Measurements from ENCODE around the gene CKM.

The CKM gene

DNA sequence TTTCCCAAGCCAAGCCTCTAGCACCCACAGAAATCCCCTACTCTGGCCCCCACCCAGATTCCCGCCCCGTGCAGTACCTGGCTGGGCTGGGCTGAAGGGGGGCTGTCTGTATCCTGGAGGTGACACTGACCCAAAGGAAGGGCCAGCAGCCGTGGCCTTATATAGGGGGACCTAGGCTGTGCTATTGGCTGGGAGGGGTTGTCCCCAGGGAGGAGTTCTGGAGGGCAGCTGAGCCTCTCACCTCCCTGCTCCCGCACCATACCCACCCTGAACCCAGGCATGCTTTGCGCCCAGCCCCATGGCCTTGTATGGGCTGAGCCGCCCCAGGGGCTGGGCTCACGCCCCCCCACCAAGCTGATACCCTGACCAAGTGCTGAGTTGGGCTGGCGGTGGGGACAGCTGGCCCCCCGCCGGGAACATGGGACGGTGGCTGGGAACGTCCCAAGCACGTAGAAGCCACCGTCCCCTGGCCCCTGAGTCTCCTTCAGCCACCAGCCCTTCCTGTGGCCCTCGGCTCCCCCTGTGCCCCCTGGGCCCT lies at the start of gene CKM:
TSS of gene CKM (minus strand) at position 132 of the 538 bp plus-strand sequence. CDS start 3,162 bp downstream, outside the sequence.
- peak; percentile 72 for DNase-seq

DNA sequence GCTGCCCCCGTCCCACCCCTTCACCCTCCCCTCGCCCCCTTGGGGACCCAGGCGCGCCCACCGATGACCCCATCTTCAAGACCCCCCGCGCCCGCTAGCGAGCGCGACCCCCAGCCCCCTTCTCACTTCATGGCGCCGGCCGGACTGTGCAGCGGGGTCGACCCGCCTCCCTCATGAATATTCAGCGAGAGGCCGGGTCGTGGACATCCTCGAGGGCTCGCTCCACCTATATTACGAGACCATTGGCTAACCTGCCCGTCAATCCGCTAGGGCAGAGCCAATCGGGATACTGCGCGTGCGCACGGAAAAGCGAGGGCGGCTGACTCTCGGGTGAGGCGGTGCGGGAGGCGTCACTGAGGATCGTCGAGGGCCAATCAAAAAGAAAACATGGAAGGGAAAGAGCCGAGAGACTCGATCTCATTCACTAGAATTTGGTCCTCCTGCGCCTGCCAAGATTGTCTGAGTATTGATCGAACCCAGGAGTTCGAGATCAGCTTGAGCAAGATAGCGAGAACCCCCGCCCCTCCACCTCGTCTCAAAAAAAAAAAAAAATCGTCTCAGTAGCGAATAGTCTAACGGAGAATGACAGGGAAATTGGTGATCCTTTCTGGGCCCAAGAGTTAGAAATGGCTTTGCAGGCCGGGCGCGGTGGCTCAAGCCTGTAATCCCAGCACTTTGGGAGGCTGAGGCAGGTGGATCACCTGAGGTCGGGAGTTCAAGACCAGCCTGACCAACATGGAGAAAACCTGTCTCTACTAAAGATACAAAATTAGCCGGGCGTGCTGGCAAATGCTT lies 47.9 kb upstream of the CKM start, which contains the start of gene ERCC2:
TSS of gene ERCC2 (minus strand) at position 164 of the 795 bp plus-strand sequence. CDS start at position 131, 33 bp downstream.
- peak; percentile 99 for DNase-seq

DNA sequence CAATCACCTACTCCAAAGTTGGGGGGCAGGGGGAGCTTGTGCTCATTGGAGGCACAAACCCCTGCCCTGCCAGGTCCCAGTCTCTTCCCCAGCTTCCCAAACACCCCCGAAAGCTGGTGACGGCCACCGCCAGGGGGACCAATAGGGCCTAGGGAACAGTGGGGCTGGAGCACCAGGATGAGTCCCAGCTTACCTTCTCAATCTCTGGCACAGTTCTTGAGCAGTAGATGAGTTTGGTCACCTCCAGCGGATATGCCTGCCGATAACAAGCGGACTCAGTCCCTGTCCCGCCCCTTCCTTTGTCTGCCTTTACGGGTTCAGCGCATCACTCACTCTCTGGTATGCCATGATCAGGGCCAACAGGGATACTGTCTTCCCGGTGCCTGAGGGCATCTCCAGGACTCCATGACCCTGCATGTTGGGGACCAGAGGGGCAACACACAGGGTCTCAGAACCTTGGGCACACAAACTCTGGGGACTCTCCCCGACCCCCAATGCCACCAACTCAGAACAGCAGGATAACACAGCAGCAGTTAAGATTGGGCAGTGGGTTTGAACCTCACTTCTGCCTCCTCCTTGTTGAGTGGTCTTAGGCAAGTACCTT lies 46.2 kb upstream of the CKM start:
- peak; percentile 17 for DNase-seq

GRCh38 chr19:45368127-45368526 lies 45.5 kb upstream of the CKM start:
- DNase-seq, result no peak

- DNase-seq, result no peak
These were observed 42.0 kb upstream of the CKM start for GRCh38 chr19:45364696-45365095.

- no peak for DNase-seq
These were observed 41.3 kb upstream of the CKM start for GRCh38 chr19:45363861-45364459.

- DNase-seq, result no peak
These were observed 39.6 kb upstream of the CKM start for GRCh38 chr19:45362291-45362690.

DNA sequence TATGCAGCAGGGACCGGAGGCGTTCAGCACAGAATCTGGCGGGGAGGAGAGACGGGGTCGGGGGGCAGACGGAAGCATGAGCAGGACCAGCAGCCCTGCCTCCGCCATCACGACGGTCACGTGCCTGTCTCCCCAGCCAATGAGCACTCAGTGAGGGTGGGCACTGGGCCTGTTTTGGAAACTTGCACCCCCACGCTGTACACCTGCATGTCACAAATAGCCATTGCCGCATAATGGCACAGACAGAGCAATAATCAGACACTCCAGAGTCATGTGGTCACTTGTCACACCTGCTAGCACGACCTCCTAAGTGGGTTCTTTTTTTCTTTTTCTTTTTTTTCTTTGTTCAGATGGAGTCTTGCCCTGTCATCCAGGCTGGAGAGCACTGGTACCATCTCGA lies 38.9 kb upstream of the CKM start:
- DNase-seq, result no peak

- no peak for DNase-seq
These were observed 35.6 kb upstream of the CKM start for GRCh38 chr19:45358213-45358792.

- DNase-seq, result no peak
These were observed 34.7 kb upstream of the CKM start for GRCh38 chr19:45357445-45357783.

- no peak for DNase-seq
These were observed 34.2 kb upstream of the CKM start for GRCh38 chr19:45356760-45357444.

DNA sequence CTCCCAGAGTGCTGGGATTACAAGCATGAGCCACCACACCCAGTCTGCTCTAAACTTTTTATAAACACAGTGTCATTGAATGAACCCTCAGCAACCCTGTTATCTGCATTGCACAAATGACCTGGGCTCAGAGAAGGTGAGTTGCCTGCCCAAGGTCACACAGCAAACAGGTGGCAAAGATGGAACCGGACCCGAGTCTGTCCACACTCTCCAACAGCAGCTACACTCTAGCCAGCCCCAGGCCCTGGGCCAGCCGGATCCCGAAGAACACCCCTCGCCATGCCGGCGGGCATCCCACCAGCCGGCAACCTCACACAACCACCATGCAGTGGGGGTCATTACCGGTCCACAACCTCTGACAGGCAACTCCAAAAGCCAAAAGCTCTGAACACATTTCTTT lies 33.2 kb upstream of the CKM start:
- no peak for DNase-seq

- DNase-seq, result no peak
These were observed 32.7 kb upstream of the CKM start for GRCh38 chr19:45355402-45355801.

- no peak for DNase-seq
These were observed 31.7 kb upstream of the CKM start for GRCh38 chr19:45354241-45354842.

DNA sequence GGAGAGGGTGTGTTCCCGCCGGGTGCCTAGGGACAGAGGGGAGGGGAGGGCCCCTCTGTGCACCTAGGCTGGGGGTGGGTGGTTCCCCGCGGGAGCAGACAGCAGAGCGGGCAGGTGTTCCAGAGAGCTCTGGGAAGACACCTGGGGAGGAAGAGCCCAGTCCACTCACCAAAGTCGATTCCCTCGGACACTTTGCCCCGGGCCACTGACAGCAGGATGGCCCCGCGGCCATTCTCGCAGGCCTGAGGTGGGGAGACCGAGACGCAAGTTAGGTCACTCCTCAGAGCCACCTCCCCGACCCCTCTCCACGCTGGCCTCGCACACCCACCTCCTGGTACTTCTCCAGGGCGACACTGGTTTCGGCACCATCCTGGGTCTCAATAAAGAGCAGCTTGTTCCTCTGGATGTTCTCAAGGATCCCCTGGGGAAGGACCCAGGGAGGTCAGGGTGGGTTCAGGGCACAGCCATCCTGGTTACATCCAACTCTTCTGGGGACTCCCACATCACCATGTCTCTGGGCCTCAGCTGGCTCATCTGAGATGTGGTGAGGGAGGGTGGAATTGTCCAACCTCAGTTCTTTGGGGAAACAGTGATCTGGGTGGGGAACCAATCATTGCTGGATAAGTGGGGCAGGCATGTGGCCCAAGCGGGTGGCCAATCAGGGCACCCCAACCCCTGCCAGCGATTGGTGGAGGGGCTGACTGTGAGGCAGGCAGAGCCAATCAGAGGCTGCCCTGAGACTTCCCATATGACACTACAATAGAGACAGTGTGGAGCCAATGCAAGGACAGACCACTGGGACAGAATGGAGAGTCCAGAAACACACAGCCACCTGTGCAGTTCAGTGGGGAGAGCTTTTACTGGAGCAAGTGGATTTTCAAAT lies 30.5 kb upstream of the CKM start:
- no peak for DNase-seq

DNA sequence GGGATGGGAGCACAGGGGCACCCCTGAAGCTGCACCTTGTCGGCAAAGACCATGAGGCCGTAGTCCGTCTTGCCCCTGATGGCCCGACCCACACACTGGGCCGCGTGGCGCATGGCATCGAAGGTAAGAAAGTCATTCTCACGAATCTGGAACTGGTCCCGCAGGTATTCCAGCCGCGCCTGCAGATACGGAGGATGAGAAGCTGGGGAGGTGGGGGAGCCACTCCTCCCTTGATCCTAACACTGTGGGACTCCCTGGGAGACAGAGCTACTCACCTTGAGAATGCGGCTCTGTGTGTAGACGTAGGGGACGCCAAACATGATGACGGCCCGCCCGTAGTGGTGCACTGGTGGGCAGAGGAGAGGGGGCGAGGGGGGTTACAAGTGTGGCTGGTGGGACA lies 29.8 kb upstream of the CKM start:
- no peak for DNase-seq

DNA sequence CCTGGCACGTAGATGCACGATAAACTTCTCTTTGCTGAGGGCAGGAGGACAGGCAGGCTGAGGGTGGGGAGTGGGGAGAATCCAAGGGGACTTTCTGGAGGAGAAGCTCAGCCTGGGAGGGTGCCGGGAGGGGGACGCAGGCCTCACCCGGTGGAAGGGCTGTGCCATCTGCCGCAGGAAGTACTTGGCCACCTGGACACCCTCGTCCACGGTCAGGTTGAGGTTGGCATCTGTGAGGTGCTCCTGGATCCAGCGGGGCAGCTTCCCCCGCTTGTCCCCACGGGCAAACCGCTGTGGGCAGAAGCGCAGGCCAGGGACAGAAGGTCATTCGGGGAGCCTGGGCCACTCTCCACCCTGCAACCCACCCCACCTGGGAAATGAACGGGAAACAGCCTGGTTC lies 29.4 kb upstream of the CKM start:
- no peak for DNase-seq

DNA sequence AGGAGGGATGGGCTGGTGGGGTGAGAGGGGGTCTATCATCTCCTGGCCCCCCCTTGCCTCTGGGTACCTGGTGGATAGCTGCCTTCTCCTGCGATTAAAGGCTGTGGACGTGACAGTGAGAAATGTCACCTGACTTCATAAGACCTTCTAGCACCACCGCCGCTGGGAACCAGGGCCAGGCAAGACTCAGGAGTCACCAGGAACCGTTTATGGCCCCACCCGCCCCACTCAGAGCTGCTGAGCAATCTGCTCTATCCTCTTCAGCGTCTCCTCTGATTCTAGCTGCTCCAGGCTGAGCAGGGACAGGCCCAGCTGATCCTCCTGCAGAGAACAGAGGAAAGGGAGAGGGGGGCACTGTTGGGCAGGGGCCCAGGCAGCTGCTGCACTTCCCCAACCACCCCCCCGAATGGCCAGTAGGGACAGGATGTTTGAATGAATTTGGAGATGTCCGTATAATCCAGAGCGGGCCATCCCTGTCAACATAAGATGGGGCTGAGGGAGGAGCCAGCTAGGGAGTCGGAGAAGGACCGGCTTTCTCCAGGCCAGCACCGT lies 28.8 kb upstream of the CKM start:
- no peak for DNase-seq

DNA sequence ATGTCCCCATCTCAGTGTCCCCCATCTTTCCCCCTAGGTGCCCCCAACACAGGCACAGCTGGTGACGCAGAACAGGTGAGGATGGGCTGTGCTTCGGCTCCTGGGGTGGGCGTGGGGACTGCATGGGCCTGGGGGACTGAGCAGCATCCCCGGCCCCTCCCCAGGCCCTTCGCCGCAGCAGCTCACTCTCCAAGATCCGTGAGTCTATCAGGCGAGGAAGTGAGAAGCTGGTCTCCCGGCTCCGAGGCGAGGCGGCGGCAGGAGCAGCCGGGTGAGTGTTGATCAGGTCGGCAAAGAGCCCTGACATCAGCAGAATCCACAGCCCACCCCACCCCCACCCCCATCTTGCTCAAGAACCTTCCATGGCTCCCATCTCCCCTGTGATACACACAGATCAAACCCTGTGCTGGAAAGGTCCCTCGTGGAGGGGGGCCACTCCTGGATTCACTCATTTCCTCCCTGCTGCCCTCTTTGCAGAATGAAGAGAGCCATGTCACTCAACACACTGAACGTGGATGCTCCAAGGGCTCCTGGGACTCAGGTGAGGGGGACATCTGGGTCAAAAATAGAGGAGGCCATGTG lies 27.9 kb upstream of the CKM start:
- DNase-seq, result no peak

GRCh38 chr19:45349430-45349941 lies 26.8 kb upstream of the CKM start:
- no peak for DNase-seq

- no peak for DNase-seq
These were observed 26.4 kb upstream of the CKM start for GRCh38 chr19:45349126-45349415.
